22Rv1 (cell line): Measurements from ENCODE around the gene PRR33.

ENCODE experiments used
- CTCF ChIP-seq: fragments of 450-650 bp; IDR thresholded peaks from 2 replicates; pipeline ENCODE4 v1.5.1; 2017; ENCODE audit warnings: mild to moderate bottlenecking
- ZFX ChIP-seq: fragments of 450-650 bp; IDR thresholded peaks from 2 replicates; pipeline ENCODE4 v1.6.1; 2017; ENCODE audit warnings: antibody characterized with exemption, borderline replicate concordance

DNA sequence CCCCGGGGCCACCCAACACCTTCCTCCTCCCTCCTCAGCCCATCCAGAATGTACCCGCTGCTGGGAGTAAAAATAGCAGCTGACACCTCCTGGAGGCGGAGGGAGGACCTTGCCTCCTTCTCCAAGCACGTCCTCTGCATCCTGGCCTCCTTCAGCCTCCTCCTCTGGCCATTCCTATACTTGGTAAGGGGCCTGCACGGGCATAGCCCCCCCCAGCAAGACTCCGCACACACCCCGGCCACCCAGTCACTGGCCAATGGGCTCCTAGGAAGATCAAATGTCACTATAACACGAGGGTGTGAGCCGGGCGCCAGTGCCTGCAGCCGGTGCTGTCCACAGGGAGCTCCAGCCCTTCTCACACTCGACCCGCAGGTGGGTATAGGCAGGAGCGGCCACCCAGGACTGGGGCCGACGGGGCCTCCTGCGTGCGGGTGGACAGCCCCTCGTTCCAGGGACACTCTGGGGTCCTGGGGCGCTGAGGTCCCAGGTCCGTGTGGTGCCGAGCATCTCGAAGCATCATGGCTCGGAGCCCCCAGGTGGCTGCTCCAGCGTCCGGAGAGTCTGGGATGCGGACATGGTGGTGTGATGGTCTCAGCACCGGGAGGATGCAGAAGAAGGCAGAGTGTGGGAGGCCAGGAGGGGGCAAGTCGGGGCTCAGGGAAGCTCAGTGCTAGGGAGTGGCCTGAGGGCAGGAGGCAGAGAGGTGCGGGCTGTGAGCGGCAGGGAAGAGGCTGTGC is 27.9 kb upstream of the PRR33 start, which contains the start of gene TNNT3:
- TF ChIP-seq CTCF (no peak), ZFX (no peak)
